GM18507 (cell line): Measurements from ENCODE around the gene CDCP2.

Source experiments
- DNase-seq: peaks from one replicate; pipeline ENCODE4 v3.0.0; 2011; ENCODE audit warnings: low read depth; ENCODE audit not compliant: insufficient read length; ENCODE audit errors: extremely low spot score
- FAIRE-seq: peaks from 2 replicates; lab custom pipeline; 2011; peaks lifted over from hg19 to GRCh38; lab: Jason Lieb, UNC

CDCP2 gene

DNA sequence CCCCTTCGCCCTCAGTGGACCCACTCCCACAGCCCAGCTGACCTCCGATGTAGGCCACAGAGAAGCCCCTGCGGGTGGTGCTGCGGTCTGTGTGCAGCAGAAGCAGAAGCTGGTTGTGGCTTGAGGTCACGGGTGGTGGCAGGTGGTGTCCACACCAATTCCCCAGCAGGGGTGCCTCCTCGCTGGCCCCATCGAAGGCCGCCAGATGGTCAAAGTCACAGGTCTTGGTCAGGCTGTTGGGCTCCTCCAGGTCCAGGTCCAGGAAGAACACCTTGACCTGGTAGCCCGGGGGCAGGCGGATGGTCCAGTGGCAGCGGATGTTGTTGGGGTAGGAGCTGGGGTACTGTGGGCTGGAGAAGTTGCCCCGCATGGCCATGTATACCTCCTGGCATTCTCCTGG is 13.1 kb downstream of the CDCP2 start:
- no peak for FAIRE-seq

DNA sequence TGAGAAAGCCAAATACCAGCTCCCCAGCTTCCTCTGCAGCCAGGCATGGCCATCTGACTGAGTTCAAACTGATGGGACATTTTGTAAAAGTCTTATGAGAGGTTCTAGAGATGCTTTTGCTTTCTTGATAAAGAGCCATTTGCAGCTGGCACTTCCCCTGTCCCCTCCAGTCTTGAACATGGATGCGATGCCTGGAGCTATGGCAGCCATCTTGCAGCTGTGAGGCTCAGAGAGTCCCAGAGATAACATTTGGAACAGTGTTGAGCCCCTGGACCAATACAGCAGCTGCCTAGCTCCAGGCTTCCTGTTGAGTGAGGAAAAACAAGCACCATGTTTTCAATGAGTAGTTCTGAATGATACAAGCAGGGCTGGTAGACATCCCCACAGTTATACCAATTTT is 13.8 kb downstream of the CDCP2 start:
- FAIRE-seq (no peak), DNase-seq (no peak)

More for the DNA sequence above, 13.1 kb downstream of the CDCP2 start:
- DNase-seq = no peak

DNA sequence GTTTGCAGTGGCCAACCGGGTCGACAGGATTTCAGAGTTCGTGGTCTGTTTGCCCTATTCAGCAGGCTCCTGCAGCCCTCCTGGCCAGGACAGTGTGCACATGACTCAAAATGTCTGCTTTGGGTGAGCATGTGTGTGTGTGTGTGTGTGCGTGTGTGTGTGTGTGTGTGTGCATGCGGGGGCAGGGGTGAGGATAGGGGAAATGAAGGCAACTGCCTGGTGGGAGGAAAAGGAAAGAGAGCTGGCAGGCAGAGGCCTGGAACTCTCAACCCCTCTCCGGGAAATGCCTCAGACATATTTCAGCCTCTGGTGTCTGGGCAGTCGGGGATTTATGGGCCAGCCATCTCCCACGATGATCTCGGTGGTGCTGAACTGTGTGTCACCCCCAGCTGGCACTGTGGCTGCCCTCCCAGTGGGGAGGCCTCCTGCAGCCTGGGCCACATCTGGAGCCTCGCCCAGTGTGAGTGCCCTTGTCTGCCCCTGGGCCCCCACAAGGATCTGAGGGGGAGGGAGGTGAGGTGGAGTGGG is 15.2 kb downstream of the CDCP2 start:
- FAIRE-seq (no peak), DNase-seq (no peak)

DNA sequence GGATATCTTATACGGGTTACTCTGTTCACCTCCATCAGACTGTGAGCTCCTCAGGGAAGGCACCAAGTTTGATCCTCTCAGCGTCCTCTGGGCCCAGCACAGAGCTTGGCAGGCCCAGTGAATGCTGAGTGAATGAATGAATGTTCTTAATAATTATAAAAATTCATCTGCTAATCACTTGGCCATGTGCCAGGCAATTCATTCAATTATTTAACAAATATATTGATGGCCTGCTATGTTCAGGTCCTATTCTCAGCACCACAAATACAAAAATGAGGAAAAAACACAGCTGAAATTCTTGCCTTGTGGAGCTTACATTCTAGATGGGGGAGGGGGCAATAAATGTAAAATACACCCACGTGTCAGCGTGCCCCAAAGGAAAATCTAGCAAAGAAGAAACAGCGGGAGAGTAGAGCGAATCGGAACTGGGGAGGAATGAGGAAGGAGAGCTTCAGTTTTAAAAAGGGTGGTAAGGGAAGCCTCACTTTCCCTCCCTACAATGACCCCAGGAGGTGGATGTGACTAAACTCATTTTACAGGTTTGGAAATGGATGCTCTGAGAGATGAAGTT is 15.8 kb downstream of the CDCP2 start:
- DNase-seq (no peak), FAIRE-seq (no peak)

DNA sequence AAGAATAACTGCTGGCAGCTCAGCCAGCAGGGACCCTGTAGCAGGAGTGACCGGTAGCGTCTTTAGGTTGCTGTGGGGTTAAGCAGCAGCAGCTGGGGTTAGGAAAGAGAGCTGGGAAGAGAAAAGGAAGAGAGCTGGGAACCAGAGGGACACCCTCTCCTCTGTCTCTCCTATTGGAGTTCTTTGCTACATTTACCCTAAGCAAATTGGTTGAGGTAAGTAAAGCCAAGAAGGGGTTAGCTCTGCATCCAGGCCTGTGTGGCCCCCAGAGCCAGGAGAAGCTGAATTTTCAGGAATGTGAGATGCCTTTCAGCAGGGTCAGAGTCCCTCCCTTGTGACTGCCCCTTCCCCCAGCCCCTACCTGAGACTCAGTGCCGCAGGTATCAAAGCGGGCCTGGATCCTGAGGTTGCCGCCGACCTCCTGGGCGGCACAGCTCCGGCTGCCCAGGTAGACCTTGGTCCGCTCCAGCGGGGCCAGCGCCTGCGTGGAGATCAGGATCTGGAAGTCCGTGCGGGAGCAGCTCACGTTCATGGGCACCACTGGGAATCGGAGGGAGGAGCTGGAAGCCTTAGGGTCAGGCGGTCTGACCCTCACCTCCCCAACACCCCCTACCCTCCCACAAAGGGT is 16.4 kb downstream of the CDCP2 start:
- DNase-seq (no peak), FAIRE-seq (no peak)

DNA sequence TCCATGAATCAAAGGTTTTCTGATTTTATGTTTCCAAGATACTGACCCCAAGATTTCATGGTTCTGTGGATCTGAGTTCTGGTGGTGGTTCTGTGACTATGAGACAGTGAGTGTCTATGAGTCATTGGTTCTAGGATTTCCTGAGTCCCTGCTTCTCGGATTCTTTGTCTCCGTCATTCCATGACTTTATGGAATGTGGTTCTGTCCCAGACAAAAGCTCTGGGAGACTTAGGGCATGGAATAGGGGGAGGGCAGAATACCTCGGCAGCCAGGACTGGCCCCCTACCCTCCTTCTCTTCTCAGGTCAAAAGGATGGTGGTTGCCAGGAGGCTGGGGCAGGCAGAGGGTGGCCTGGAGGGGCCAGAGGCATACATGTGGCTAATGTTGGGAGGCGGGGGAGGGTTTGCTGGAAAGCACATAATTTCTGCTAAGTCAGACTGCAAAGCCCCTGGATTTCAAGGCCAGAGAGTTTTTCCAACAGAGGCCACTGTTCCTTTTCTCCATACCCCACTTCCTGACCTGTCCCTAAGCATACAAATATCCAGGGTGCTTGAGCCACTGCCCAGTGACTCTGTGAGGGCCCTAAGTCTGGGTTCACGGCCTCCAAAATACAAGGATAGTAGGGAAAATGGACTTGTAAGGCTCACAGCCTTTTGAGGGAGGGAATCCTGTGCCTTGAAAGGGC is 17.2 kb downstream of the CDCP2 start:
- FAIRE-seq = no peak
- DNase-seq = no peak

DNA sequence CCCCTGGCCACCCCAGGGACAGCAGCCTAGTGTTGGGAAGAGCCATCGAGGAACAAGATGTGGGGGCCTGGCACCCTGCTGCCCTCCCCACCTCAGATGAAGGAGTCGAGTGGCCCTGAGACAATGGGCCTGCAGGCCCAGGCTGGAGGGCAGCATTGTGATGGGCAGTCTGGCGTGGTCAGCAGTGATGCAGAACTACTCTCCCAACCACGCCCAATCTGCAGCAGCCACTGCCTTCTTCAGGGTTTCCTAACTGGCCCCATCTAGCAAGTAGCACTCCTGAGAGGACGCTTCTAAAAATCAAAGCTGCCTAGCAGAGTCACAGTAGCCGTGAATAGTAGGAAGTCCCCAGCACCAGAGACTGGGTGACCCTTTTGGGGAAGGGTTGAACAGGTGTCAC is 18.5 kb downstream of the CDCP2 start:
- FAIRE-seq = no peak
- no peak for DNase-seq

DNA sequence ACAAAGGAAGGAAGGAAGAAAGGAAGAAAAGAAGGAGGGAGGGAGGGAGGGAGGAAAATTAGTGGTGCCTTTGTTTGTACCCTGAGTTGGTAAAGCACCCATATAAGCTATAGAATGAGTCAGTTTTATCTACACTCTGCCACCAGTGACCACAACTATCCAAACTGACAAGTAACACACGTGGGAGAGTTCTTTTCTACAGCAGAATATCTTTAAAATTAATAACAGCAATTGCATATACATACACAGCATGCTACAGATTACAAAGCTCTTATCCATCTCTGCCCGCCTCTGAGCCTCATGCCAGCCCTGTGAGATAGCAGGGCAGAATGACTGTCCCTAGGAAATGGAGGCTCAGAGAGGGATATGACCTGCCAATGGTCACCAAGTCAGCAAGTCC is 20.3 kb downstream of the CDCP2 start:
- FAIRE-seq = no peak

DNA sequence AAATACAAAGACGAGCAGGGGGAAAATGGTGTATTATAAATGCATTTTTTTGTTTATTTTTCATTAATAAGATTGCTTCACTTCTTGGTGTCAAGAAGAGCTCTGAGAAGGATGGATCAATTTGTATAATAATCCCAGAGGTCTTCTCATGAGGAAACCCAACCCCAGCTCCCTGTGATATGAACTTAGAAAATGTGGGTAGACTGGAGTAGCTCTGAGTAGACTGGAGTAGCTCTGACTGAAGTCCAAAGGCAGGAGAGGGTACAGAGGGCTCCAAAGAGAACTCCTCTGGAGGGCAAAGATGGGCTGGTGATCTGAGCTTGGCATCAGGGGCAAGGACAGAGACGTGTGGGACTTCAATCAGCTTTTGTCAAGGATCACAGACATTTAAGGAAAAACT is 21.4 kb downstream of the CDCP2 start:
- FAIRE-seq (no peak), DNase-seq (no peak)

More for the DNA sequence above, 20.3 kb downstream of the CDCP2 start:
- DNase-seq = no peak

DNA sequence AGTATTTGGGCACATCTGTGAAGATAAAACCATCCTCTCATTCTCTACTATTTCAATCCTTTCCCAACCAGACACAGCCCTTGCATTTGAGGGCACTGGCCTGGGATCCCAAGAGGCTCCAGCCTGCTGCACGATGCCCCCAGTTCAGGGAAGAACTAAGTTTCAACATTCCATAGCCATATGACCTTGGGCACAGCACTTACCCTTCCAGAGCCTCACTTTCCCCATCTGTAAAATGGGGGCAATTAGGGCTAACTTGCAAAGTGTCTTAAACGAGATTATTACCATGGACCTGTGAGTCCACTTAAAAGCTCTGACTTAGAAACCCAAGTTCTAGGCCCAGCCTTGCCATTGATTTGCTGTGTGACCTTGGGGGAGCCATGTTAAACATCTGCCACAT is 22.9 kb downstream of the CDCP2 start:
- FAIRE-seq = no peak
- DNase-seq = no peak

DNA sequence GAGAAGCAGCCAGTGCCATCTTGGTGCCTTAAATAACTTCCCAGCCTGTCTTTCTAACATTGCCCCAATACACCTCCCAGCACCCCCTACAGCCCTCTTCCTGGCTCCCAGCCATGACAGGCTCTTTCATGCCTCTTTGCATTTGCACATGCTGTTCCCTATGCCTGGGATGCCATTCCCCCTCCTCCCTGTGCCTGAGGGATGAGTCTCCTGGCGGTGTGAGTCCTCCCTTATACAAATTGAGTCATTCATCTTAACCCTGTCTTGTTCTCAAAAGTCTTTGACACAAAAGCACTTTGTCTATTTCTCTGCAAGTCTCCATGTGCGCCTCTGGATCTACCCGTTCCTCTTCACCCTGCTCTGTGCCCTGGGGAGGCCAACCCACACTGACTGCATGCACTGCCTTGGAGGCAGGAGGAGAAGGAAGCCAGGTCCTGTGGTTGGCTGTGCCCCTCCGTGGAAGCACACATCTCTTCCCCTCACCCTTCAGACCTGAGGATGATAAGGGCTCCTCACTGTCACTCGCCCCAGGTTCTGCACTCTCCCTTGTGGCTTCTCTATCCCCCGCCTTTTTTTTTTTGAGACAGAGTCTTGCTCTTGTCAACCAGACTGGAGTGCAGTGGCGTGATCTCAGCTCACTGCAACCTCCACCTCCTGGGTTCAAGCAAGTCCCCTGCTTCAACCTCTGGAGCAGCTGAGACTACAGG is 25.1 kb downstream of the CDCP2 start:
- FAIRE-seq (no peak), DNase-seq (no peak)

DNA sequence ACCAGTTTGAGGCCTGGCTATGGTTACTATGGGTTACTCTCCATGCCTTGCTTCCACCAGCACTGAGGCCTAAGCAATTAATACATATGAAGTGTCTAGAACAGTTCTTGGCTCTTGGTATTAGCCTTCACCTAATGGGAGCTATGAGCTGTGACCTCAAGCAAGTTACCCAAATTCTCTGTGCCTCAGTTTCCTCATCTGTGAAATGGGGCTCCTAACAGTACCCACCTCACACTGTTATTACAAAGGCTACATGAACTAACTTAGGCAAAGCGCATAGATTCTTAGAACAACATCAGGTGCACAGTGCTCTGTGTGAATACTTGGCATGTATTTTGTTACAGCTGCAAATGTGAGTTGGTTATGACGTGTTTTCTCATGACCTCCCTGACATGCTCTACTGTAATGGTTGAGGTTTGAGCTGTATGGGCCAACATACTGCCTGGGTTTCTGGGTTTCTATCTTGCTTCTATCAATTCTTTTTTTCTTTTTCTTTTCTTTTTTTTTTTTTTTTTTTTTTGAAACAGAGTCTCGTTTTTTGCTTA is 26.5 kb downstream of the CDCP2 start:
- no peak for DNase-seq
- FAIRE-seq = no peak

DNA sequence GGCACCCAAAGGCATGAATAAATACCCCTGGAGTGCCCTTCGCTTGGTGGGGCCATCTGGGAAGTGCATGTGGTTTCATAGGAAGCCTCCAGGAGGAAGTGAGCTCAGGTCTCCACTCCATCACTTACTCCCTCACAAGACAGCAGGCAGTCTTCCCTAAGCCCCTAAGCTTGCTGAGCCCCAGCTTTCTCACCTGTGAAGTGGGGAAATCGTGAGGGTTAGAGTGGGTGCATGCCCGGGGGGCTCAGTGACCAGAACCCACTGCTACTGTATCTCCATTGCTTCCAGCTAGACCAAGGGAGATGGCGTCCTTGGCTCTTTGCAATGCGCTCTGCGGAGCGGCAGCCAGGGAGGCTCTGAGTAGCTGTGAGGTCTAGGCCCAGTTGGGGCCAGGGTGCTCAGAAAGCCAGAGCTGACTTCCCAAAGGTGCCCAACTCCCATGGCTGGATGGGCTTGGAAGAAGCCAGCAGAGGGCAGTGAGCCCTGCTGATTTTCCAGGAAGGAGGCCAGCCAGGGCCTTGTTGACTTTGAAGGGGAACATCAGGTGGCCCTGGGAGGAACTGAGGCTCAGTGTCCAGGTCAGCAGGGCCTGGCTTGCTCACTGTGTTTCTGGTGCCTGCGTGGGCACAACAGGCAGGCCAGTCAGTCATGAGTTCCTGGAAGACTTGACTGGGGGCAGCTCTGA is 27.3 kb downstream of the CDCP2 start:
- no peak for FAIRE-seq
- no peak for DNase-seq

DNA sequence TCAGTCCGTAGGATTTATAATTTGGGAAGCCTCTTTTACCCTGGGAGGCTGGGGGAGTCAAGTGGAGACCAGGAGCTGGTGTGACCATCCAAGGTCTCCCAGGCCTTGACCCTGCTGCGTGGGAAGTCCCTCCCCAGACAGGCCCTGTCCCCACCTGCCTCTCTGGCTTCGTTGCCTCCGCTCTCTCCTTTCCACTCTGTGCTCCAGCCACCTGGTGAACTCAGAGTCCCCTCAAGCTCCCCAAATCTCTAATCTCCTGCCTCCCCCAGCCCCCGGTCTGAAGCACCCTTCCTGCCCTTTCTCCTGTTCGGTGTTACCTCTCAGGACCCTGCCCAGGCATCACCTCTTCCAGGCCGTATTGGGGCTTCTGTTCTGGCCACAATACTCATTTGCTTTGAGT is 27.9 kb downstream of the CDCP2 start:
- no peak for DNase-seq
- FAIRE-seq = no peak

DNA sequence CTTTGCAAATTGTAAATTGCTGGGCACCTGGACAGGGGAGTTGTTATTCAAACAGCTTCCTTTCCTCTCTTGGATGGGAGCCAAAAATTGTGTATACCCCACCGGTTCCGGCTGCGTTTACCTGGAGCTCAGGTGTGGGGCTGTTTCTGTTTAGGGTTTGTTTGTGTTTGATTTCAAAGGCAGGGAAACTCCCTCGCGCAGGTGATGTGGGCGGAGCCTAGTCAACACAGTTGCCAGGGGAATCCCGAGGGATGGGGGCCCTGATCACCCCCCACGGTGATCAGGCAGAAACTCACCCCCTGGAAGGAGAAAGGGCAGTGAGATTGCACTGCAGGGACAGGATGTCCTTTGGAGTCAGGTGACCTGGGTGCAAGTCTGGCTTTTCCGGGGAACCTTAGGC is 28.3 kb downstream of the CDCP2 start:
- no peak for FAIRE-seq
- no peak for DNase-seq

DNA sequence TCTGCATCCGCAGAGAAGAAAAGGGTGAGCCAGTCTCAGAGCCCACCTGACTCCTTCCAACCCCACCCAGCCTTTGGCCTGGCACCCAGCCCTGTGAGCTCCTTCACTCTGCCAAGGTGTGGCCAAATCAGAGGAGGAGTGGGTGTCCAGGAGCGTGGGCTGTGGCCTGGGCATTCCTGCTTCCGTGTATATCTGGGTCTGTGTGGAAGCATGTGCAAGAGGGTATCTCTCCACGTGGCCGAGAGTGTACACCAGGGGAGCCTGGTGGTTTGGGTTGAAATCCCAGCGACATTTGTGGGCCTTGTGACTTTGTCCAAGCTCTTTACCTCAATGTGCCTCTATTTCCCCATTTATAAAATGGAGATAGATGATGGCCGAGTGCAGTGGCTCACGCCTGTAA is 29.8 kb downstream of the CDCP2 start:
- no peak for FAIRE-seq
- DNase-seq = no peak

DNA sequence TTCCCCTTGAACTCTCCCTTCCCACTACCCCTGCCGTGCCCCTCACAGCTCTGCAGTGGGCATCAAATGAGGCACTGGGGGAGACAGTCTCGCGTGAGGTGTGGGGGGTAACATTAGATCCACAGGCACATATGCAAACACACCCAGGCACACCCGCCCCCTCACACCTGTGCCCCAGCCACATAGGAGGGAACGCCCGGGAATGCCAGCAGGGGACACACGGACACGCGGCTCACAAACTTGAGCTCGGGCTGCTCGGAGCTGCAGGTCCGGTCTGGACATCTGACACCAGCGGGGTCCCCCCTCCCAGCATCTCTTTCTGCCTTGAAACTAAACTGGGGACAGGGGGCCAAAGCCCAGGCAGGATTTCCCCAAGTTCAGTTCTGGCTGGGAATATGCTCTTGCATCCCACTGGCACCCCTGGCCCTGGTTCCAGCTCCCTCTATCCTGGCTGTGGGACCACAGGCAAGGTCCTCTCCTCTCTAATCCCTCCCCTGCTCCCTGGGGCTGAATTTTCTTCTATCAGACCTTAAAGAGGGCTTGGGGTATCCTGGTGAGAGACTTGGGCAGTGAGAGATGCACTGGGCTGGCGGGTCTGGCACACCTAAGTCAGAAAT is 30.6 kb downstream of the CDCP2 start:
- FAIRE-seq (no peak), DNase-seq (no peak)

DNA sequence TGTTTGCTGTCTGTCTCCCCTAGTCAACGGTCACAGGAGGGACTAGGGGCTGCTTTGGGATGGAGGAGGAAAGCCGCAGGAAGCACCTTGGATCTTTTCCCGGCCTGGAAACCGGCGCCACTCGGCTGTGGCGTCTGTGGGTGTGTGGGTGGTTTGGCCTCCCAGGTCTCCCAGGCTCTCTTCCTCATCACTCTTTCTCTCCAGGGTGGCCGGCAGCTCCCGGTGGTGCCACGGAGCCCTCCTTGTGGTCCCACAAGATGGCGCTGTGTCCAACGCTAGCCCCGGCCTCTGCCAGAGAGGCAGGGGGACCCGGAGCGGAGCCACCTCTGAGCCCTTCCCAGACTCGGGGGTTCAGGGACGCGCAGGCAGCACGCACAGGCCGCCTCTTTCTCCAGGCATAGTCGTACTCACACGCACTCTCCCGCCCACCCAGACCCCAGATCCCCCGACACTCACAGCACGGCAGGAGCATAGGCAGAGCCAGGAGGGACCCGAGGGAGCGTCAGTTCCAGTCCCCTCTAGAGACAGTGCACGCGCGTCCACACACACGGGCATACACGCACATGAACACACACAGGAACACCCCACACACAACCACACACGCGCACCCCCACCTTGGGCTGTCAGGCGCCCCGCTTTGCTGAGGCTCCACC is 31.2 kb downstream of the CDCP2 start:
- peak; percentile 46 for FAIRE-seq
- DNase-seq = peak; percentile 48
